Osteoblast (primary cell): ENCODE results near the gene PPP4R3C. TPM values are rescaled to one million over a fixed set of nuclear protein-coding genes. Genes with fewer than 3 reads are reported as not detected.

Source experiments
- DNase-seq: peaks from one replicate; pipeline ENCODE4 v3.0.0; 2011; ENCODE audit warnings: low spot score, mixed read lengths; ENCODE audit not compliant: insufficient read length; ENCODE audit errors: missing footprints
- H2AFZ ChIP-seq: 2 replicates; pipeline ENCODE4 v1.6.0; 2011; ENCODE audit warnings: mild to moderate bottlenecking, low read length
- H3K27ac ChIP-seq: 2 replicates; pipeline ENCODE4 v1.5.1; 2011; ENCODE audit warnings: mild to moderate bottlenecking, low read depth, low read length, moderate library complexity
- H3K27me3 ChIP-seq: 2 replicates; pipeline ENCODE4 v1.6.0; 2012; ENCODE audit warnings: mild to moderate bottlenecking, control low read depth, inconsistent platforms, low read length, moderate library complexity; ENCODE audit not compliant: insufficient read depth
- H3K36me3 ChIP-seq: 2 replicates; pipeline ENCODE4 v1.5.1; 2011; ENCODE audit warnings: mild to moderate bottlenecking, low read length, control low read depth, moderate library complexity; ENCODE audit not compliant: insufficient read depth
- H3K4me1 ChIP-seq: 2 replicates; pipeline ENCODE4 v1.5.1; 2011; ENCODE audit warnings: mild to moderate bottlenecking, low read length, control low read depth, moderate library complexity; ENCODE audit not compliant: insufficient read depth
- H3K4me2 ChIP-seq: 2 replicates; pipeline ENCODE4 v1.6.0; 2011; ENCODE audit warnings: mild to moderate bottlenecking, low read length; ENCODE audit not compliant: insufficient read depth
- H3K4me3 ChIP-seq: fragments of 200-600 bp; sonication (generic); 3 replicates; pipeline ENCODE4 v1.5.1; 2012; ENCODE audit warnings: mild to moderate bottlenecking, low read length, inconsistent platforms; ENCODE audit not compliant: insufficient read depth
- H3K79me2 ChIP-seq: 2 replicates; pipeline ENCODE4 v1.6.0; 2012; ENCODE audit warnings: mild to moderate bottlenecking, low read length, control low read depth, inconsistent platforms; ENCODE audit not compliant: insufficient read depth
- H3K9me3 ChIP-seq: 2 replicates; pipeline ENCODE4 v1.5.1; 2011; ENCODE audit warnings: low read depth, low read length, control low read depth
- H4K20me1 ChIP-seq: 2 replicates; pipeline ENCODE4 v1.6.0; 2012; ENCODE audit warnings: mild to moderate bottlenecking, low read length, control low read depth; ENCODE audit not compliant: insufficient read depth
- CTCF ChIP-seq: IDR thresholded peaks from 2 replicates; pipeline ENCODE4 v1.5.1; 2011; ENCODE audit warnings: mild to moderate bottlenecking, low read depth, low read length, moderate library complexity; ENCODE audit errors: extremely low read depth
- total RNA-seq: library from RNA; depleted of rRNA; stranded (reverse); fragments of >200 nt; gene quantifications from 2 replicates; pipeline ENCODE4 v1.2.3, GENCODE V29; 2012

PPP4R3C gene
- total RNA-seq, 1 donor = not detected

- TF ChIP-seq CTCF = no peak
- no peak for DNase-seq
- H3K27ac ChIP-seq = no peak overlapping the region
Measured at GRCh38 chrX:27439771-27440170, 23.4 kb downstream of the PPP4R3C start.

GRCh38 chrX:27438937-27439336 is 24.2 kb downstream of the PPP4R3C start:
- Histone ChIP-seq H3K4me1 (no peaks in the 10 kb centered on the region), H2AFZ (no peak overlapping the region), H3K36me3 (no peaks in the 10 kb centered on the region), H3K4me3 (no peak overlapping the region), H3K9me3 (no peaks in the 10 kb centered on the region), H3K27me3 (no peaks in the 10 kb centered on the region), H3K4me2 (no peak overlapping the region), H3K27ac (no peak overlapping the region), H3K79me2 (no peaks in the 10 kb centered on the region), H4K20me1 (no peaks in the 10 kb centered on the region)
- TF ChIP-seq CTCF = no peak
- DNase-seq = no peak

More at GRCh38 chrX:27439771-27440170, 23.4 kb downstream of the PPP4R3C start:
- no peaks in the 10 kb centered on the region for H3K79me2 ChIP-seq
- H3K9me3 ChIP-seq = no peaks in the 10 kb centered on the region
- H3K4me2 ChIP-seq = no peak overlapping the region
- H3K4me3 ChIP-seq = no peak overlapping the region
- H3K36me3 ChIP-seq = no peaks in the 10 kb centered on the region
- no peaks in the 10 kb centered on the region for H3K4me1 ChIP-seq
- no peaks in the 10 kb centered on the region for H3K27me3 ChIP-seq
- H4K20me1 ChIP-seq = no peaks in the 10 kb centered on the region
- H2AFZ ChIP-seq = no peak overlapping the region

- Histone ChIP-seq H3K4me2 (no peak overlapping the region), H4K20me1 (no peaks in the 10 kb centered on the region), H3K27ac (no peak overlapping the region), H3K27me3 (no peaks in the 10 kb centered on the region), H3K9me3 (no peaks in the 10 kb centered on the region), H3K36me3 (no peaks in the 10 kb centered on the region), H2AFZ (no peak overlapping the region), H3K4me1 (no peaks in the 10 kb centered on the region), H3K79me2 (no peaks in the 10 kb centered on the region), H3K4me3 (no peak overlapping the region)
- no peak for TF ChIP-seq CTCF
- DNase-seq = no peak
Measured at GRCh38 chrX:27435031-27435430, 28.1 kb downstream of the PPP4R3C start.

Other genes starting within 250 kb of the PPP4R3C start
- gene DCAF8L2, start 127.0 kb upstream of the PPP4R3C start, total RNA-seq = not detected in 2 replicates